Measurements from ENCODE around the gene CAMK4. TPM values are rescaled to one million over a fixed set of nuclear protein-coding genes. Genes with fewer than 3 reads are reported as not detected.

CAMK4 gene
- total and polyA plus RNA-seq, 9 donors, result 0.36 to 5.0 (median 1.4) TPM

- H3K27me3 ChIP-seq, result no peaks in the 10 kb centered on the region
- no peak overlapping the region for H3K4me3 ChIP-seq
- WGBS, 3 donors, result 0 to 84% (median 41%) methylated on average over 1 of the region's 1 CpG
- no peak overlapping the region for H3K27ac ChIP-seq
- TF ChIP-seq CTCF (IDR thresholded peaks at IDR 0.05), result no peak
- TF ChIP-seq EP300 (IDR thresholded peaks at IDR 0.05), result no peak
- no peak for TF ChIP-seq POLR2A (IDR thresholded peaks at IDR 0.05)
- no peak for DNase-seq
- no peaks in the 10 kb centered on the region for H3K9me3 ChIP-seq
- intact Hi-C loops (cut with DNase I), result no loop called here
- H3K4me1 ChIP-seq (ENCODE audit: insufficient read depth), result no peaks in the 10 kb centered on the region
- no peaks in the 10 kb centered on the region for H3K36me3 ChIP-seq
Measured at GRCh38 chr5:111389390-111390082, 165.4 kb downstream of the CAMK4 start.

- H3K4me3 ChIP-seq, result no peak overlapping the region
- H3K9me3 ChIP-seq, result no peaks in the 10 kb centered on the region
- H3K27ac ChIP-seq, result no peak overlapping the region
- WGBS, 3 donors, result 93 to 96% (median 95%) methylated on average over 2 of the region's 2 CpGs
- DNase-seq, result no peak
- H3K4me1 ChIP-seq (ENCODE audit: insufficient read depth), result no peaks in the 10 kb centered on the region
- intact Hi-C loops (cut with DNase I), result no loop called here
- no peaks in the 10 kb centered on the region for H3K36me3 ChIP-seq
- TF ChIP-seq CTCF (IDR thresholded peaks at IDR 0.05) (no peak), POLR2A (IDR thresholded peaks at IDR 0.05) (no peak), EP300 (IDR thresholded peaks at IDR 0.05) (no peak)
- H3K27me3 ChIP-seq, result no peaks in the 10 kb centered on the region
Measured at GRCh38 chr5:111392181-111392580, 168.0 kb downstream of the CAMK4 start.

- Histone ChIP-seq H3K4me1 (ENCODE audit: insufficient read depth) (no peaks in the 10 kb centered on the region), H3K27me3 (no peaks in the 10 kb centered on the region), H3K36me3 (no peaks in the 10 kb centered on the region), H3K9me3 (no peaks in the 10 kb centered on the region), H3K4me3 (no peak overlapping the region), H3K27ac (no peak overlapping the region)
- no peak for DNase-seq
- TF ChIP-seq POLR2A (IDR thresholded peaks at IDR 0.05) (no peak), EP300 (IDR thresholded peaks at IDR 0.05) (no peak), CTCF (IDR thresholded peaks at IDR 0.05) (no peak)
- 88 to 99% (median 88%) methylated on average over 3 of the region's 3 CpGs for WGBS, 3 donors
- intact Hi-C loops (cut with DNase I), result no loop called here
Measured at GRCh38 chr5:111394586-111394985, 170.4 kb downstream of the CAMK4 start.

DNA sequence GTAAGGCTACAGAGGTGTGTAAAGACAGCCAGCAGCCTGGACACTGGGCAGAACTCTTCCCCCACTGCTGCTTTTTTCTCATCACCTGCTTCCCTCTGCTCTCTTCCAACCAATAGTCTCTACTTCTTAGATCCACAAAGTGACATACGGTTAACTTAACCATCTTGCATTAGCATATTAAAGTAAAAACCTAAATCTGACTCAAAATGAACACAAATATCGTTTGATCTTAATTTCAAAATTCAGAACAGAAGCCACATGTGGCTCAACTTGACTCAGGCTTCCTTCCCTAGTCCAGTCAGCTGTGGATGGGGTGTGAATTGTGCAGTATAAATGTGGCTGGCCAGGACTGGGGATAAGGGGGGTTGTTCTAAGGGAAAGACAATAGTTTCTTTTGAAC is 173.8 kb downstream of the CAMK4 start:
- TF ChIP-seq EP300 (IDR thresholded peaks at IDR 0.05), result no peak
- no peak for TF ChIP-seq CTCF (IDR thresholded peaks at IDR 0.05)
- no peak for TF ChIP-seq POLR2A (IDR thresholded peaks at IDR 0.05)
- Histone ChIP-seq H3K36me3 (no peaks in the 10 kb centered on the region), H3K27ac (no peak overlapping the region), H3K27me3 (no peaks in the 10 kb centered on the region), H3K4me3 (no peak overlapping the region), H3K9me3 (no peaks in the 10 kb centered on the region), H3K4me1 (ENCODE audit: insufficient read depth) (no peaks in the 10 kb centered on the region)
- WGBS, 3 donors, result 91 to 98% (median 92%) methylated on average over 2 of the region's 2 CpGs
- DNase-seq, result no peak
- intact Hi-C loops (cut with DNase I), result no loop called here
